Neural cell (in vitro differentiated cells): ENCODE data around the gene PTPN21. TPM values are rescaled to one million over a fixed set of nuclear protein-coding genes. Genes with fewer than 3 reads are reported as not detected.

Source experiments
- H2AFZ ChIP-seq: fragments of 200-600, 300-800 bp; sonication (generic), shearing (Covaris generic); 2 replicates; pipeline ENCODE4 v1.6.0; 2014; ENCODE audit warnings: low read depth, mild to moderate bottlenecking, antibody characterized with exemption, low read length, moderate library complexity
- H3F3A ChIP-seq: fragments of 200-600 bp; shearing (Covaris generic); 2 replicates; pipeline ENCODE4 v1.6.1; 2016; ENCODE audit warnings: mild to moderate bottlenecking, moderate library complexity, mixed read lengths, antibody characterized with exemption, low read length; ENCODE audit not compliant: insufficient read depth, poor library complexity, severe bottlenecking
- H3K27ac ChIP-seq: fragments of 200-600, 300-800 bp; sonication (generic), shearing (Covaris generic); 2 replicates; pipeline ENCODE4 v1.5.1; 2014; ENCODE audit warnings: mild to moderate bottlenecking, low read length, moderate library complexity
- H3K27me3 ChIP-seq: fragments of 300-800, 200-600 bp; sonication (generic), shearing (Covaris generic); 2 replicates; pipeline ENCODE4 v1.6.0; 2014; ENCODE audit warnings: mild to moderate bottlenecking, low read depth, low read length, moderate library complexity; ENCODE audit not compliant: insufficient read depth
- H3K36me3 ChIP-seq: fragments of 300-800, 200-600 bp; sonication (generic), shearing (Covaris generic); 2 replicates; pipeline ENCODE4 v1.5.1; 2014; ENCODE audit warnings: mild to moderate bottlenecking, antibody characterized with exemption, low read length, moderate library complexity; ENCODE audit not compliant: insufficient read depth
- H3K4me2 ChIP-seq: fragments of 300-800, 200-600 bp; sonication (generic), shearing (Covaris generic); 2 replicates; pipeline ENCODE4 v1.6.0; 2014; ENCODE audit warnings: mild to moderate bottlenecking, low read length
- H3K4me3 ChIP-seq: fragments of 300-800, 200-600 bp; sonication (generic), shearing (Covaris generic); 2 replicates; pipeline ENCODE4 v1.5.1; 2014; ENCODE audit warnings: mild to moderate bottlenecking, low read length, moderate library complexity
- H3K79me2 ChIP-seq: fragments of 200-600 bp; shearing (Covaris generic); replicated peaks from 2 replicates; pipeline ENCODE4 v1.6.0; 2014; ENCODE audit warnings: mild to moderate bottlenecking, low read length, moderate library complexity; ENCODE audit not compliant: insufficient read depth
- H3K9ac ChIP-seq: fragments of 300-800, 200-600 bp; sonication (generic), shearing (Covaris generic); 2 replicates; pipeline ENCODE4 v1.6.1; 2016; ENCODE audit warnings: mild to moderate bottlenecking, low read length, mixed read lengths
- H3K9me2 ChIP-seq: fragments of 200-600 bp; shearing (Covaris generic); 2 replicates; pipeline ENCODE4 v1.6.1; 2016; ENCODE audit warnings: mild to moderate bottlenecking, low read length, mixed read lengths; ENCODE audit not compliant: insufficient read depth
- H3K9me3 ChIP-seq: fragments of 200-600, 300-800 bp; sonication (generic), shearing (Covaris generic); 2 replicates; pipeline ENCODE4 v1.6.1; 2016; ENCODE audit warnings: mild to moderate bottlenecking, mixed run types, low read length, moderate library complexity, mixed read lengths
- H4K20me1 ChIP-seq: fragments of 200-600 bp; shearing (Covaris generic); 2 replicates; pipeline ENCODE4 v1.6.1; 2016; ENCODE audit warnings: mild to moderate bottlenecking, mixed run types; ENCODE audit not compliant: insufficient read depth
- CTCF ChIP-seq: fragments of 450-650 bp; IDR thresholded peaks from 2 replicates; pipeline ENCODE4 v1.5.1; 2014; ENCODE audit warnings: antibody characterized with exemption, mild to moderate bottlenecking, moderate library complexity; ENCODE audit not compliant: poor library complexity, severe bottlenecking
- EP300 ChIP-seq: fragments of 450-650 bp; conservative IDR thresholded peaks from 2 replicates; pipeline ENCODE4 v1.6.1; 2014; ENCODE audit warnings: antibody characterized with exemption, mild to moderate bottlenecking, moderate library complexity; ENCODE audit not compliant: poor library complexity, severe bottlenecking
- EZH2 ChIP-seq: fragments of 200-600, 300-800 bp; shearing (Covaris generic), sonication (generic); IDR thresholded peaks from 2 replicates; pipeline ENCODE4 v1.6.1; 2014; ENCODE audit warnings: antibody characterized with exemption, low read length, borderline replicate concordance, mild to moderate bottlenecking; ENCODE audit not compliant: insufficient read depth, poor library complexity, severe bottlenecking
- MXI1 ChIP-seq: fragments of 450-650 bp; conservative IDR thresholded peaks from 2 replicates; pipeline ENCODE4 v1.6.1; 2014; ENCODE audit warnings: antibody characterized with exemption, mild to moderate bottlenecking; ENCODE audit not compliant: poor library complexity, severe bottlenecking
- POLR2AphosphoS5 ChIP-seq: IDR thresholded peaks from 2 replicates; pipeline ENCODE4 v1.6.1; 2012
- RAD21 ChIP-seq: fragments of 450-650 bp; conservative IDR thresholded peaks from 2 replicates; pipeline ENCODE4 v1.6.1; 2014; ENCODE audit warnings: antibody characterized with exemption, mild to moderate bottlenecking, moderate library complexity
- REST ChIP-seq: IDR thresholded peaks from 2 replicates; pipeline ENCODE4 v1.6.1; 2012; ENCODE audit warnings: borderline replicate concordance
- SMC3 ChIP-seq: fragments of 450-650 bp; conservative IDR thresholded peaks from 2 replicates; pipeline ENCODE4 v1.6.1; 2014; ENCODE audit warnings: antibody characterized with exemption, mild to moderate bottlenecking, moderate library complexity; ENCODE audit not compliant: poor library complexity
- TAF1 ChIP-seq: IDR thresholded peaks from 2 replicates; pipeline ENCODE4 v1.6.1; 2012; ENCODE audit warnings: low read depth
- polyA plus RNA-seq: library from polyadenylated mRNA; depleted of rRNA; stranded (reverse); fragments of >200 nt; gene quantifications from 2 replicates; pipeline ENCODE4 v1.2.3, GENCODE V29; 2014

Gene PTPN21
- polyA plus RNA-seq, 1 donor from 2014 or later, result 4.1 TPM

DNA sequence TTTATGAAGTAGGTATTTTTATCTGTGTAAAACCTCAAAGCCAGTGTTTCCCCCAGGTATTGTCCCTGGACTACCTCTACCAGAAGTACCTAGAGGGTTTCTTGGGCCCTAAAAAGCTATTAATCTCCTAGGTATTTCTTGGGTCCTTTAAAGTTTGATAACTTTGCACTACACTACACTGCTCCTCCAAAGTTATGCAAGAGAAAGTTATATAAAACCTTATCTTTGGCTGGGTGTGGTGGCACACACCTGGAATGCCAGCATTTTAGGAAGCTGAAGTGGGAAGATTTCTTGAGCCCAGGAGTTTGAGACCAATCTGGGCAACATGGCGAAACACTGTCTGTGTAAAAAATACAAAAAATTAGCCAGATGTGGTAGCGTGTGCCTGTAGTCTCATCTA, 34.9 kb downstream of the PTPN21 start:
- Histone ChIP-seq H3K27me3 (no peaks in the 10 kb centered on the region), H3K9me3 (no peaks in the 10 kb centered on the region), H2AFZ (no peak overlapping the region), H3F3A (no peaks in the 10 kb centered on the region), H3K4me2 (no peak overlapping the region), H3K27ac (no peak overlapping the region), H3K9ac (no peak overlapping the region), H3K79me2 (no peaks in the 10 kb centered on the region), H3K36me3 (no peaks in the 10 kb centered on the region), H3K4me3 (no peak overlapping the region), H3K9me2 (no peaks in the 10 kb centered on the region), H4K20me1 (no peaks in the 10 kb centered on the region)
- TF ChIP-seq EP300 (no peak), POLR2AphosphoS5 (no peak), MXI1 (no peak), EZH2 (no peak), CTCF (no peak), SMC3 (no peak), RAD21 (no peak), TAF1 (no peak), REST (no peak)

DNA sequence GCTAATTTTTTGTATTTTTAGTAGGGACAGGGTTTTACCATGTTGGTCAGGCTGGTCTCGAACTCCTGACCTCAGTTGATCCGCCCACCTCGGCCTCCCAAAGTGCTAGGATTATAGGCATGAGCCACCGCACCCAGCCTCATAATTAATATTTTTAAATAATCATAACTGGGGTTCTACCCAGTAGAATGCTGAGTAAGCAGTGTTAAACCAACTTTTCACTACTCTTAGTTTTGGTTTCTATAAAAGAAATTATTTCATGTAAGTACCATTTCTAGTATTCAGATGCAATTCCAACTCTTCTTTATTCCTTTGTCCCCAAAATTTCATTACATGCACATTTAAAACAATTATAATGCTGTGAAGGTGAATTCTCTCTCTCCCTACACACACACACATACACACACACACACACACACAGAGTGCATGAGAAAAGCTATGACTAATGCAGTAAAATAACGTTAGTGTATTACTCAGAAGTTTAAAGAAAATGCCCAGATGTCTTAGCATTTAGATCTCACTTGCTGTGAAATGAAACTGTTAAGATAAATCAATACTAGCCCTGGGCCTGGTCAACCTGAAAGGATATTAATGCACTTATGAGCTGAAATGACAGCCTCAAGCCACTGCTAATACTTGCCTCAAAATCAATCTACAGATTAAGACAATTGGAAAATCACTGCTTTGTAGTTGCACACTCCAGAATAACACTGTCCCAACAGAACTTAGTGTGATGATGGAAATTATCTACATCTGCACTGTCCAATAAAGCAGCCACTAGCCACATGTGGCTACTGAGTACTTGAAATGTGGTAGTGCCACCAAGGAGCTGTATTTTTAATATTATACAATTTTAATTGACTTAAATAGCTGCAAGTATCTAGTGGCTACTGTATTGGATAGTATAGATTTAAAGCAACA, 36.0 kb downstream of the PTPN21 start:
- H3K27me3 ChIP-seq, result no peaks in the 10 kb centered on the region
- no peak for TF ChIP-seq REST
- TF ChIP-seq POLR2AphosphoS5, result no peak
- TF ChIP-seq CTCF, result no peak
- TF ChIP-seq RAD21, result no peak
- no peak for TF ChIP-seq EZH2
- TF ChIP-seq MXI1, result no peak
- no peak for TF ChIP-seq EP300
- TF ChIP-seq TAF1, result no peak
- TF ChIP-seq SMC3, result no peak
- no peaks in the 10 kb centered on the region for H3K9me3 ChIP-seq
- no peak overlapping the region for H3K4me3 ChIP-seq
- H3F3A ChIP-seq, result no peaks in the 10 kb centered on the region
- H4K20me1 ChIP-seq, result no peaks in the 10 kb centered on the region
- no peak overlapping the region for H3K9ac ChIP-seq
- H3K79me2 ChIP-seq, result no peaks in the 10 kb centered on the region
- H3K36me3 ChIP-seq, result no peaks in the 10 kb centered on the region
- H3K4me2 ChIP-seq, result no peak overlapping the region
- H3K27ac ChIP-seq, result no peak overlapping the region
- no peaks in the 10 kb centered on the region for H3K9me2 ChIP-seq
- no peak overlapping the region for H2AFZ ChIP-seq
